ENCODE data around the gene PRCC.

Gene PRCC

DNA sequence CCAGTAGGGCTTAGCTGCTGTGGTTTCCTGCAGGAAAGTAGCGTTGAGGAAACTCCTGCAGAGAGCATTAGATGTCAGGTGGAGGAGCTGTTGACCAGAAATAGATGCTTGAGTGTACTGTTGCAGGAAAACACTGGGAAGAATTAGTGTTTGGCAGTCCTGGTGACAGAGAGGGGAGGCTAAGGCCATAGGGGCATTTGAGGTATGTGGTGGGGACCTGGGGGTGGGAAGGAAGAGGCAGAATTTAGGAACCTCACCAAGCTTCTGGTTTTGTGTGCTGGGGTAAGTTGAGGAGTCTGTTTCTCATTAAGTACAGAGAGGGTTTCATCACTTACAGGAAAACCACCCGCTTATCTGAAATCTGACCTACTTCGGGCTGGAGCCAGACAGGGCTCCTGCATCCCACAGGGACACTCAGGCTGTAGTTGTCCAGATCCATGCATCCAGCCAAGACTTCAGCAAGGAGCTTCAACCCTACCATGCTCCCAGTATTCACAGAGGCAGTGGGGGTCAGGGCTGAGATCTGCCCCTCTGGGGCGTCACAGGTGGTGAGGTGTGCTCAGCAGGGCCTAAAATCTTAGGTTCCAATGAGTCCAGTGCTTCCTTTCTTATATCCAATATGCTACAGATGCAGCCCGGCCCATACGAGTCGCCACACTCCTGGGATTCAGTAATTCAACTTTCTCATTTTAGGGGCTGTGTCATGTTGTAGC is 34.2 kb downstream of the PRCC start:
- no peak for DNase-seq

DNA sequence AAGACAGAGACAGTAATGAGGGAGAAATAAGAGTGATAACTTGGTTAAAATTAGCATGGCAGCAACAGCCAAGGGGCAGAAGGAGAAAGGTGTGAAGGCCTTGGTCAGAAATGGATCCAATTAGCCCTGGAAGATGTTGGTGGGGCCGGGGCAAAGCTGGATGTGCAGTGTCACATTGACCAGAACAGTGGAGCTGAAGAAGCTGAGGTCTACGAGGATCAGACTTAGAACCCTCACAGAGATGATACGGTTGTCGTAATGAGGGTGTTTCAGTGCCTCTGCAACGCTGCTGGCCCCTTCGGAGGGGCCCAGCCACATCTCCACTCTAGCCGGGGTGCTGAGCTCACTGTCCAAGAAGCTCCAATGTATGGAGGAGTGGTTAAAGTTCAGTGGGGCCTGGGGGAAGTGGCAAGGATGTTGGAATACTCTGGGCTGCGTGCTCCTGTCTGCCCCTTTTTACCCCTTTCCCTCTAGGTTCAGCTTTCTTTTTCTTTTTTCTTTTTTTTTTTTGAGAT is 35.1 kb downstream of the PRCC start:
- DNase-seq = no peak

DNA sequence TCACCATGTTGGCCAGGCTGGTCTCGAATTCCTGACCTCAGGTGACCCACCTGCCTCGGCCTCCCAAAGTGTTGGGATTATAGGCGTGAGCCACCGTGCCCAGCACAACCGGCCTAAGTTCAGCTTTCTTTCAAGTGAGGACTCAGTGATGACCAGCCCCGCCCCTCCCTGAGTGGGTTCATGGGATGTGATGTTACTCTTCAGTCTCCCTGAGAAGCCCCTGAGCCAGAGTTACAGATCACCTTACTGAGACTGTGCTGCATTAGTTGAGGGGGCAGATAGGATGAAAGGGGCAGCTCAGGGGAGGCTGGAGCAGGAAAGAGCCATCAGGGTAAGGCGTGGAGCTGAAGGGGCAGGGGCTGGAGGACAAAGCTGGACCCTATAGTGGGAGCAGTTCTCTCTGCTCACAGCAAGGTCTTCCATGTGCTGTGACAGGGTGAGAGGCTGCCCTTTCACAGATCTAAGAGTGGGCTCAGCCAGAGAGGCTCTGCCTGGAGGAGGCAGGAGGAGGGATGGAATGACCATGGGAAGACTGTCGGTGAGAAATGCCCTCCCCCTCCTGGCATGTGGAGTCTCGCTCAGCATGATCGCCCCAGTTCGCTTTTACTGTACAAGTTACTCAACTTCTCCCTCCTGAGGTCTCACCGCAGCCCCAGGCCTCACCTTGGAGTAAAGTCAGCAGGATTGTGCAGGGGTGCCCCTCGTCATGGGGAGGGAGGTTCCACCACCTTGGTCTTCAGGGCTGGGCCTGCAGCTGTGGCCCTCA is 35.9 kb downstream of the PRCC start:
- no peak for DNase-seq

DNA sequence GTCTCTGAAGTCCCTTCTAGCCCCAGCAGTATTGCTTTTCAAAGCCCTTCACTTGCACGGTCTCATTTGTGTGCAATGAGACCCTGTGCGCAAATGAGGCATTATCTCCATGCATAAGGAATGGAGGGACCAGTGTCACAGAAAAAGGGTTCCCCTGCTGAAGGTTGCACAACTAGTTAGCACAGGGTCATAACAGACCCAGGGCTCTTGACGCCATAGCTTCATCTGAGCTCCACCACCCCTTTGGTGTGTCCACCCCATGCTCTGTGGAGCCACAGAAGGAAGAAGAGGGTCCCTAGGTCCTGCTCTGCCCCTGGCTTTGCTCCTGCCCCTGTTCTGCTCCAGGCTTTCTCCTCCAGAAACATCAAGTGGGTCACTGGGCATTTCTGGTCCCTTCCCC is 36.7 kb downstream of the PRCC start:
- DNase-seq = no peak

DNA sequence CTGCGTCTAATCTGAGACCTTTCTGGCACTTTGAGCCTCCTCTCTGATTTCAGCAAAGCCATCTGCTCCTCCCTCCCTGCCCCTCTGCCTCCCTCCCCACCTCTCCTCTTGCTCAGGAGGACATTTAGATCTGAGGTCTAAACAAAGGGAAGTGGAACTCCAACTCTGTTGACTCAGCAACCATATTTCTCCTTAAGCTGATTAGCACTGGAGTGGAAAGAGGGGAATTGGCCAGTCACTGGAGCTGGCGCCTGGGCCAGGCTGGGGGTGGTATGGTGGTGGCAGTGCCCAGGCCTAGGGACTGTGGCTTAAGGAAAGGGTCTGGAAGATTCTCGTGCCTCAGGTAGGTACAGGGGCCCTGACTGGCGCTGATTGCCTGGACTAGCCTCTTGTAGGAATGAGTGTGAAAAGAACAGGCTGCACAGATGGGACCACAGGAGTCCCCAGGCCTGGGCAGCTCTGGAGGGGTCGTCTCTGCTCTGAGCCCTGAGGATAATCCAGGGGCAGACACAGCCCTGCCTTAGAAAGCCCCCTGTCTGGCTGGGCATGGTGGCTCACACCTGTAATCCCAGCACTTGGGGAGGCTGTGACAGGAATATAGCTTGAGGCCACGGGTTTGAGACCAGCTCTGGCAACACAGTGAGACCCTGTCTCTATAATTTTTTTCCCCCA is 37.4 kb downstream of the PRCC start:
- no peak for DNase-seq

DNA sequence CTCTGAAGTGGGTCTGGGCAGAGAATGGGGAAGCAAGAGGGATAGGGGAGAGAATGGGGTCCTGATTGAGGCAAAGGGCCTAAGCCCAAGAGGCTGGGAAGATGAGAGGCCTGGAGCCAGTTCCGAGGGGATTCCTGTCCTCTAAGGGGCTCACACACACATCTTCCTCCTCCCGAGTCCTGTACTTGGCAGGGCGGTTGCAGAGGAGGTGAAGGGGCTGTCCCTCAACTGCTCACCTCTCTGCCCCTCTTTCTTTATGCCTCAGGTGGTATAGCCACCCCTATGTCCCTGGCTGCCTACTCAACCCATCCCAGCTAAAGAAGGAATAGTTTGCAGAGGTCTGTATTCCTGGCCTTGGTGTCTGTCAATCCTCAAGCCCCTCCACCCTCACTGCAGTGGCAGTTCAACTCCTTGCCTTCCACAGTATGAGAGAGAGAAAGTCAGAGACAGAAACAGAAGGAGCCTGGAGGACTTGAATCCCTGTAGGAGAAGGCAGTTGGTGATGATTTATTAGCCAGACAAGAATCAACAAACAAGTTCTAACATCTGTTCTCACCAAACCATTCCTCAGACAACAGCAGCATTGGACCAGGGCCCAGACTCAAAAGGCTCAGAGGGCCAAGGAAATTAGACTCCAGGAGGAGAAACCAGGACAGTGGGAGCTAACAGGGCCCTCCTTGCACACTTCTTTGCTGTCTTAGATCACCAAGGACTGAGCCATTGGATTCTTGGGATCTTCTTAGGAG is 38.6 kb downstream of the PRCC start:
- no peak for DNase-seq

DNA sequence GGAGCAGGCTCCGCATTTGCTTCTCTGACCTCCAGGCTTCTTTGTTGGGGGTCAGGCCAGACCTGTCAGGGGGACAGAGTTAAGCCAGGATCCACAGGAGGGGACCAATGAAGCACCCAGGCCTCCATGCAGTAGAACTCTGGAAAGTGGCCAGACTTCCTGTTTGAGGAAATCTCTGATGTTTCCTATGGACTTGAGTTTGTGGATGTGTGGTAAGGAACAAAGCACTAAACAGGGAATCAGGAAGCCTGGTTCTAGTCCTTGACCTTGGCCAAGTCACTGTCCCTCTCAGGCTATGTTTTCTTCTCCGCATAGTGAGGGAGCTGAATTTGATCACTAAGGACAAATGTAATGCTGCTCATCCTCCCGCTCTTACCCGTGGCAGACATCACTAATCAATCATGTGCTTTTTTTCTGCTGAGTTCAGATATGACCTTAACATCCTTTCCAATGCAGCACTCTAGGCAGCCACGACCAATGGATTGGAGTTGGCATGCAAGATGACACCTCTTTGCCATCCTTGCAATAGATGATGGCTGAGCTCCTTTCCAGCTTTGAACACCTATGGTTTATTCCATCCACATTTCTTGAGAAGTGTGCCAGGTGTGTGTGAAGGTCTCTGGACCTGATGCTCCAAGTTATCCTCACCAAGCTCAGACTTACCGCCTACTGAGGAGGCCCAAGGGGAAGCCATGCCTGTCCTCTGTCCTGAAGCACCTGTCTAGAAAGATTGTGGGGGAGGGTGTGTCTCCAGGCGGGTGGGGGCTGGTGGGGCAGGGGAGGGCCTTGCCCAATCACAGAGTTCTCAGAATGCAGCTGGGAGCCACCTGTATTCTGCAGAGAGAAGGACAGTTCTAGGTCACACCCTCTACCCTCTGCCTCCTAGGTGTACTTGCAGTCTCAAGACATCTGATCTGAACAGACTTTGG is 39.4 kb downstream of the PRCC start:
- DNase-seq = no peak

DNA sequence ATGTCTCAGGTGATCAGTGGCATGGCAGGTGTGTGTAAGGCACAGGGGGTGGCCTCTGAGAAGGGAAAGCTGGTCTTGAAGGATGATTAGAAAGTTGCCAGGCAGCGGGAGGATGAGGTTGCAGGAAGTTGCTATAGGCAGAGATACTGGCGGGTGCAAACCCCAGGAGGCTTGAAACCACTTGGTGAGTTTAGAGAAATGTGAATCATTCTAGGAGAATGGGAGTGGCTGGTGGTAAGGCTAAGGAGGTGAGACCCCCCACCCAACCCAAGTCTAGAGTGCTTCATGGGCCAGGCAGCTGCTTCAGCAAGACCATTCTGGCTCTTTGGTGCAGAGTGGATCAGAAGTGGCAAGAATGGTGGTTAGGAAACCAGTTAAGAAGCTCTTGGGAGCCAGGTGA is 40.3 kb downstream of the PRCC start:
- no peak for DNase-seq

DNA sequence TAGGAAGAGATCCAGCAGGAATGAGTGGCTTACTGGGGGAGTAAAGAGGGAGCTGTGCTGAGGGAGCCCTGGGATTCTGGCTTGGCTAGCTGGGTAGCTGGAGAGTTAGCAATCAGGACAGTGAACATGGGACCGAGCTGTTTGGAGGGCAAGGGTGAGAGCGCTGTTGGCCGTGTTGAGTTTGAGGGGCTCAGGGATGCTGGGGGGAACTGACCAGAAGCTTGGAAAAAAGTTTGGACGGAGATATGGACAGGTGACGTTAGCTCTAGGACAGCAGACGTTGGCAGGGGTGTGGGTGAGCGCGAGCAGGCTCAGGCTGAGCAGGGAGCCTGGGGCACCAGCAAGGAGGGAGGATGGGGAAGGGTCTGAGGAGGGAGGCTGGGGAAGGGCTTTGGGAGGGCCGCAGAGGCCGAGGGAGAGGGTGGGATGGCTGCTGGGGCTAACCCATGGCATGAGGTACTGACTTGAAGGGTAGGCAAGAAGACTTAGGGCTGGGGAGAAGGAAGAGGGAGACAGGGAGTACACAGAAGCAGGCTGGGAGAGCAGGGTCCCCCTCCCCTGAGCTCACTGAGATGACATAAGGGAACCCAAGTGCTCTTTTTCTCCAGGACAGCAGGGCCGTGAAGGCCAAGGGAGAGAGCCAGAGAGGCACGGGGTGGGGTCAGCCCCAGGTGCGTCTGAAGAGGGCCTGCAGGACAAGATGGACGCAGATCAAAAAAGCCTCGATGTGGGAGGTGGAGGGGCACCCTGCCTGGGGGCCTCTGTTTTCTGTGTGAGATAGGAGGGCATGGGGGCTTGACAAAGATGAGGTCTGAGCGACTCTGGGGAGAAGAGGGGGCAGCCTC is 41.1 kb downstream of the PRCC start:
- DNase-seq = no peak

DNA sequence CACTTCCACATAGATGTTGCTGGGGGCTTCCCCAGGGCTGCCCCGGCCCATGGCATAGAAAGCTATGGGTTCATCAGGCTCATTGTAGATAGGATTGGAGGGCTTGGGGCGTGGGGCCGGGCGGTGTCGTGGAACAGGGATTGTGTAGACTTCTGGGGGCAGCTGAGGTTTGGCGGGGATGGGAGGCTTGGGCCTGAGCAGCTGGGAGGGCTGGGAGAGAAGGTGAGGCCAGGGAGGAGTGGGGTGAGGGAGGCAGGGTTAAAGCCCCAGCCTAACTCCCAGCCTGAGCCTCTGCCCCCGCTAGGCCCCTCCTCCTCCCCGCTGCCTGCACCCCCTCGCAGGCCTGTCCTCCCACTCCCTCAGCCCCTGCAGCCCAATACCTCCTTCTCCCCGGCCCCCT is 41.9 kb downstream of the PRCC start:
- no peak for DNase-seq

DNA sequence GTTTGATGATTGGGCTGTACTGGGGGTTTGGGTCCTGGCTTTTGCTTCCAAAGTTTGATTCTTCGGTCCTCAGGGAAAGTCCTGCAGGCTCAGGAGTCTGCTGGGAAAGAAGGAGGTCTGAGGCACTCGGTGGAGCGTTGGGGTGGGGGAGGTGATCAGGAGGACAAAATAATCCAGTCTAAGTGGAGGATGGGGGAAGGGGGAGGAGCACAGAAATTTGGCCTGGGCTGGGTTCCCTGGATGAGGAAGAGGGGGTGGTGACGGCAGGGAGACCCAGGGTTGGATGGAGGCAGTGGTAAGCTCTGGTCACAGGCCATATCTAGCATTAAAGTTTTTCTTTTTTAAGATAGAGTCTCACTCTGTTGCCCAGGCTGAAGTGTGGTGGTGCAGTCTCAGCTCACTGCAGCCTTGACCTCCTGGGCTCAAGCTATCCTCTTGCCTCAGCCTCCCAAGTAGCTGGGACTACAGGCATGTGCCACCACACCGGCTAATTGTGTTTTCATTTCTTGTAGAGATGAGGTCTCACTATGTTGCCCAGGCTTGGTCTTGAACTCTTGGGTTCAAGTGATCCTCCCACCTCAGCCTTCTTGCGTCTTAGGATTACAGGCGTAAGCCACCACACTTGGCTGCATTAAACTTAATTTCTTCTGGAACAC is 42.5 kb downstream of the PRCC start:
- no peak for DNase-seq

DNA sequence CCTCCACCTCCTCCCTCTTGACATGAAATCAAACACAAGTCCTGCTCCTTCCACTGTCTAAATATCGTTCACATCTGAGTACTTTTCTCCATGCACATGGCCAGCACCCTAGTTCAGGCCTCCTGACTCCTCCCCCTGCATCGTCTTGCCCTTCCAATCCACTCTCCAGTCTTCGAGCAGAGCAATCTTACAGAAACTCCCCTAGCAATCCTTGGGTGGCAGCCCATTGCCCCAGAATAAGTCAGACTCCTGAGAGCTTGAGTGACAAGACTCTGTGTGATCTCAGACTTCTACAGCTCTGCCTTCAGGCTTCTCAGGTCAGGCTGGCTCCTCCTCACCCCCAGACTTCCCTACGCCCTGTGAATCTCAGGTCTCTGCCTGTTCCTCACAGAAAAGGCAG is 43.8 kb downstream of the PRCC start:
- DNase-seq = no peak

DNA sequence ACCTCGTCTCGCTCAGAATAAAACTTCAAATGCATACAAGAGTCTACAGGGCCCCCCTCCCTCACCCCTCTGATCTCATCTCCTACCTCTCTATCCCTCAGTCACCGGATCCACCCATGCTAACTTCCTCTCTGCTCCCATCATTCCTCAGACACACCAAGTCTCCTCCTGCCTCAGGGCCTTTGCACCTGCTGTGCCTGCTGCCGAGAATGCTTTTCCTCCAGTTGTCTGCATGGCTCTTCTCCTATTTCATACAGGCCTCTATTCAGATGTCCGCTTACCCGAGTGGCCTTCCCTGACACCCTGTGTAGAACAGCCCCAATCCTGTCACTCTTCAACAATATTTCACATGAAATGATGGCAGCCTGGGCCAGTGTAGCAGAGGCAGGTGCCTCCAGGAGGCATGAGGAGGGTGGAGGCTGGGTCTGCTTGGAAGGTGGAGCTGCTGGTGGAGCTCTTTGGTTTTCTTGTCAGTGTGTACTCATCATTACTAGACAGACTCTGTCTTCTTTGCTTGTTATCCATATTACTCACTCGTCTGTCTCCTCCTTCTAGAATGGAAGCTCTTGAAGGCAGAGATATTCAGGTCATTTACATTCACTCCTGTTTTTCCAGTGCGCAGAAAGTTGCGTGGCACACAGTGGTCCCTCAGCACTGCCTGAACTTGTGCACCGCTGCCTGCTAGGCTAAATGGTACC is 45.1 kb downstream of the PRCC start:
- no peak for DNase-seq

DNA sequence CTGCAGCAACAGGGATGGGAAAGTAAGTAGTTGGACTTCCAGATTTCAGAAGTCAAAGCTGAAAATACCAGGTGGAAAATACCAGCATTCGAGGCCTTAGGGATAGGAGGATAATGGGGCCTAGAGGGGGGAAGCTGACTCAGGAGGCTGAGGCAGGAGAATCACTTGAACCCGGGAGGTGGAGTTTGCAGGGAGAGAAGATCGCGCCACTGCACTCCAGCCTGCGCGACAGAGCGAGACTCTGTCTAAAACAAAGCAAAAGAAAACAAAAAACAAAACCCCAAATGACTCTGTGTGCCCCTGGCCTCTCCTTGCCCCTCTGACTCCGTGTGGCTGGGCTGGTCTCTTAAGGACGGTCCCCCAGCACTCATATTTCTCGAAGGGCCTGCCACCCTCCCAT is 46.0 kb downstream of the PRCC start:
- no peak for DNase-seq

DNA sequence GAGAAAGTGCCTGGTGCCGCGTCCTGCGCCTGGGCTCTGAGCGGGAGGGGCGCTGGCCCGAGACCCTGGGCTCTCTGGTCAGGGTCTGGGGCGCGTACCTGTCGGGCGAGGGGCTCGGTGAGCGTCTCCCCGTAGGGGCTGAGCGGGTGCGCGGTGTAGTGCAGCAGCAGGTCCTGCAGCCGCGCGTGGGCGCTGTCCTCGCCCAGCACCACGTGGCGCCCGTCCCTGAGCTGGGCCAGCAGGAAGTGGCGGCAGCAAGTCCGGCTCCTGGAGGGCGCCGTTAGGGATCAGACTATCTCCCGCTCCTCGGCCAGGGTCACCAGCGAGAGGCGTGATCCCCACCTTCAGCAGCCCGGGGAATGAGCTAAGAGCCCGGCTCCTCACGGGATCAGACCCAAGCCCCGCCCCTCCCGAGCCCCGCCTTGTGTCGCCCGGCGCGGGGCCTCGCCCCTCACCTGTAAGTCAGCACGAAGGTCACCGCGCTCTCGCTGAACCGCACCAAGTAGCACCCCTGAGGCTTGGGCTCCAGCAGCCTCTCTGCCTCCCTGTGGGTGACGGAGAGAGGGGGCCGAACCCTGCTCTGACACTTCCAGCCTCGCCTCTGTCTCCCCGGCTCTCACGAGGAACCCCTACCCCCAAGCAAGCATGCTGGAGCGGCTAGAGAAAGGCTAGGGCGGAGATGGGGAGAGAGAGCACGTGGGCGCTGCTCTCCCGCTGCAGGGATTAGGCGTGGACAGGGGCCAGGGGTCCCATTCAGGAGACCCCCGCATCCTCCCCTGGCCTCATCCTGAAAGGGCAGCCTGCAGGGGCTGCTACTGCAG is 46.6 kb downstream of the PRCC start:
- DNase-seq = peak; percentile 60

DNA sequence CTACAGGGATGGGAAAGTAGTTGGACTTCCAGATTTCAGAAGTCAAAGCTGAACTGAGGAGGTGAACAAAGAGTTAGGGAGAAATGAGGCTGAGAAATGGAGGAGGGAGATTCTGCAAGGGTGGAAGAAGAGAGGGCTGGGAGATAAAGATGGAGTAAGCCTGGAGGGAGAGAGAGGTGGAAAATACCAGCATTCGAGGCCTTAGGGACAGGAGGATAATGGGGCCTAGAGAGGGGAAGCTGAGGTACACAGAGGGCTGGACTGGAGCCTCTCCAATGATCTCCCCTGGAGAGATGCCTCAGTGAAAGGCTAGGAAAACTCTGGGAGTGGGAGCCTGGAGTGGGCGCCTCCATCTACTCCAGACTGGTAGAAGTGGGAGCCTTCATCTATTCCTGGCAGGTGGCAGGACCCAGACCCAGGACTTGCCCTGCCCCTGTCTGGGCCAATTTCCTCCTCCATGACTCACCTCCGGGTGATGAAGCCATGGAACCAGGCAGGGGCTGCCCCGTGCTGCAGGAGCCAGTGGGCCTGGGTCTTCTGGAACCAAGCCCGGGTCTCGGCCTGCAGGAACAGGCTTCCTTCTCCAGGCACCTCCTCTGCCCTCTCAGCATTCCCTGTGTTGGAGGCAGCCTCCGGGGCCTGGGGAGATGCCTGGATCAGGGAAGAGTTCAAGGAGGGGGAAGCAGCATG is 47.4 kb downstream of the PRCC start:
- DNase-seq = no peak

DNA sequence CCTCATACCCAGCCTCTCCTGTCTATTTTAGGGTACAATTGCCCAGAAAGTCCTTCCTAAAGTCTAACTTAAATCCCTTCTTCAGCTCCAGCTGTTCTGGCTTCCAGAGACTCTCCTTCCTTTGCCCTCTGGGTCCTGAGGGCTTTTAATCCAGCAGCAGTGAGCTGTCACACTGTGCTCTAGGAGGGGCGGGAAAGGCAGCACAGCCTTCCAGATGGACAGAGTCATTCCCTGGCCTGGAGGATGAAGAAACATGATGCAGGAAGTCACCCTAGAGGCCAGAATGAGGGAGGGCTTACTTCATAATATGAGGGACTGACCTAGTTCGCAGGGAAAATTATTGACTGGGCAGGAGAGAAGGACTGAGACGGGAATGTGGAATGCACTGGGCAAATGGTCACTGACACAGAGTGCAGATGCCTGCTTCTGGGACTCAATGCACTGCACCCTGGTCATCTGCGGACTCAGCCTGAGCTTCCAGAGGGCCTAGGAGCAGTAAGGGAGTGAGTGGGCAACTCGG is 48.0 kb downstream of the PRCC start:
- DNase-seq = no peak

DNA sequence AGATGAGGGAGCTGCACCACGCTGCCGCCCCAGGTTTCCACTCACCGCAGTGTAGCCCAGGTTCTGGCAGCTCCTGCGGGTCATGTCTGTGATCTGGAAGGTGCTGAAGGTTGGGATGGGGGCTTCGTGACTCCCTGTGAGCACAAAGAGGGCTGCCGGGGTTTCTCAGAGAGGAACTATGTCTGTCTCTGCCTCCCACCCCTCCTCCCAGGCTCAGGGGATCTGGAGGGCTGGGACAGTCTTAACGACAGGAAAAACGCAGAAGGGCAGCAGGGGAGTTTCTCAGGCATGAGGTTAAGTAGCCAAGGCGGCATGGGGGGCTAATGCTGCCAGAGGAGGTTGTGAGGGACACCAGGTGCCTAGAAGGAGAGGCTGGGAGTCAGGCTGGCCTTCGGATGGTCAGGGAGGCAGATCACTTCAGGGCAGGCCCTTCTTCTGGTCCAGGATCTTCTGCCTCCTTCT is 48.7 kb downstream of the PRCC start:
- no peak for DNase-seq

All from effector CD8-positive, alpha-beta T cell (primary cell).